GM18498 (cell line): Measurements from ENCODE around the gene HRC.
"Not testable (repeated sequence)": the region's sequence is repeated elsewhere in the genome, so short reads cannot be mapped to it uniquely, and the experiment has no call there.

Experiments used
- ATAC-seq: cut with Tn5 transposase; IDR thresholded peaks from one replicate; pipeline ENCODE4 v1.9.1; 2021; ENCODE audit warnings: mild to moderate bottlenecking, moderate library complexity; ENCODE audit not compliant: unreplicated experiment

HRC gene

GRCh38 chr19:49161987-49162386 is 6.8 kb upstream of the HRC start:
- ATAC-seq: no peak

DNA sequence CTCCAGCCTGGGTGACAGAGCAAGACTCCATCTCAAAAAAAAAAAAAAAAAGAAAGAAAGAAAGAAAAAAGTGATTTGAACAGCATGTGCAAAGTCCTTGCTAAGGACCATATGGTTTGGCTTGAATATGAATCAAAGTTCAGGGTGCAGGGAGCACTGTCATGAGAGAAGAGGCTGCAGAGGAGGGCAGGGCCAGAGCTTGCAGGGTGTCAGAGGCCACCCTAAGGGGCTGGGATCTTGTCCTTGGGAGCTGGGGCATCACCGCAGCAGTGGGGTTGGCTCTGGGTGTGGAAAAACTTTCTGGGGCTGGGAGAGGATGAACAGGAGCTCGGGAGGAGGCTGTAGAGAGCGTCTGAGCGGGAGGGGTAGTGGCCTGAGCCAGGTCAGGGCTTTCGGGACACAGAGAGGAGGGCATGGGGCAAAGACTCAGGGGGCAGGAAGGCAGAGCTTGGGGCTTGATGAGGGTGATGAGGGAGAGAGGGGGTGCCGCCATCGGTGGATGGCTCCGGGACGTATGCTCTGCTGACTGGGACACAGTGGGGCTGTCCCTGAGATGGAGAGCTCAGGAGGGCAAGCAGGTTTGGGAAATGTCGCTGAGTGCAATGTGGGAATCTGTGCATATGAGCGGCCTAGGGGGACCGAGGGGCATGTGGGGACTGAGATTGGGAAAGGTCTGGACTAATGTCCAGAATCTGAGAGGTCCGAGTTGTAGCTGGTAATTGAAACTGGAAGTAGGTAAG is 5.4 kb upstream of the HRC start:
- no peak for ATAC-seq

DNA sequence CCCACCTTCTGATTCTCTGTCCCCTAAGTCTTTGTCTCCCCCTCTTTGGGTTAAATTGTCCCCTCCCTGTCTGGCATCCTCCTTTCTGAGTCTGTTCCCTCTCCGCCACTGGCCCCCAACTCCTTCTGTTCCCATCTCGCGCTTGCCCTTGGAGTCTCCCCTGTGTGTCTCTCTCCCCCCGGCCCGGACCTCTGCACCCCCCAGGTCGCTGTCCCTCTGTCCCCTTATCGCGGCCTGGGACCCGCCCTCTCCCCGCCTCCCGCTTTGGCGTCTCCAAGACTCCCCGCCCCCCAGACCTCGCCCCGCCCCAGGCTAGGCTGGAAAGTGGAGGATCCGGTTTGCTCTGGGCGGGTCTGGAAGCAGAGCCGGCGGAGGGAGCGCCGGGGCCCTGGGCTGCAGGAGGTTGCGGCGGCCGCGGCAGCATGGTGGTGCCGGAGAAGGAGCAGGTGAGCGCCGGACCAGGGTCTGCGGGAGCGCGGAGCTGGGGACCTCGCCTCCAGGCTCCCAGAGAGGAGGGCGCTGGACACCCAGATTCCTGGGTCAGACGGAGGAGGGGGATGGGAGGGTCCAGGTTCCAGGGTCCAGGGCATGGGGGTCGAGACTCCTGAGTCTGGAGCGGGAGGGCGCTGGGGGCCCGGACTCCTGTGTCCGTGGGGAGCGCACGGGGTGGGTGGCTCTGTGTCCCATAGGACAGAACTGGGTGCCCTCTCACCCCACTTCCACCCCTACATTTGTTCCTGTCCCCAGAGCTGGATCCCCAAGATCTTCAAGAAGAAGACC is 2.4 kb upstream of the HRC start, which contains the start of gene TRPM4:
Gene TRPM4 (plus strand): TSS at position 348 of the 780 bp plus-strand sequence. CDS start 75 bp downstream, at position 423.
- ATAC-seq: no peak

GRCh38 chr19:49155820-49156346 is 687 bp upstream of the HRC start:
- no peak for ATAC-seq

GRCh38 chr19:49154279-49154678 is 917 bp downstream of the HRC start:
- no peak for ATAC-seq

DNA sequence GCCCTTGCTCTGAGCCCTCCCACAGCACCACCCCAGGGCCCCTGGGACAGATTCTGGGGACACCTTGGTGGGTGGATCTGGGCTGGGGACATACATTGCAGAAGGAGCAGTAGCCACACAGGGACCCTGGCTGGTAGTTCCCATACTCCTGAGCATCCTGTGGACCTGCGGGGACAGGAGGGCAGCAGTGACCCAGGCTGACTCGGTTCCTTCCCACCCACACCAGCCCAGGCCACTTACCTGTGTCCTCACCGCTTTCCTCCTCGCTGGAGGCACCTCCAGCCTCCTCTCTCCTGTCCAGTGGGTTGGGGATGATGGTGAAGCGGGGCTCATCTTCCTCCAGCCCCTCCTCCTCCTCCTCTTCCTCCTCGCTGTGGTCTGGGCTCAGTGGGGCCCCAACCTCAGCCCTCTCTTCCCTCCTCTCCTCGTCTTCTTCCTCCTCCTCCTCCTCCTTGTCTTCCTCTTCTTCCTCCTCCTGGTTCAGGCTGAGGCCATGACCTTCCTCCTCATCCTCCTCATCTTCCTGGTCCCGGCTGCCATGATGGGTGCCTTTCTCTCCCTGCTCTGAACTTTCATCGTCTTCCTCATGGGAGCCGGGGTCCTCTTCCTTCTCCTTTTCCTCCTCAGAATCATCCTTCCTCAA is 1.9 kb downstream of the HRC start:
- no peak for ATAC-seq

GRCh38 chr19:49152119-49152550 is 3.1 kb downstream of the HRC start:
- ATAC-seq: no peak

DNA sequence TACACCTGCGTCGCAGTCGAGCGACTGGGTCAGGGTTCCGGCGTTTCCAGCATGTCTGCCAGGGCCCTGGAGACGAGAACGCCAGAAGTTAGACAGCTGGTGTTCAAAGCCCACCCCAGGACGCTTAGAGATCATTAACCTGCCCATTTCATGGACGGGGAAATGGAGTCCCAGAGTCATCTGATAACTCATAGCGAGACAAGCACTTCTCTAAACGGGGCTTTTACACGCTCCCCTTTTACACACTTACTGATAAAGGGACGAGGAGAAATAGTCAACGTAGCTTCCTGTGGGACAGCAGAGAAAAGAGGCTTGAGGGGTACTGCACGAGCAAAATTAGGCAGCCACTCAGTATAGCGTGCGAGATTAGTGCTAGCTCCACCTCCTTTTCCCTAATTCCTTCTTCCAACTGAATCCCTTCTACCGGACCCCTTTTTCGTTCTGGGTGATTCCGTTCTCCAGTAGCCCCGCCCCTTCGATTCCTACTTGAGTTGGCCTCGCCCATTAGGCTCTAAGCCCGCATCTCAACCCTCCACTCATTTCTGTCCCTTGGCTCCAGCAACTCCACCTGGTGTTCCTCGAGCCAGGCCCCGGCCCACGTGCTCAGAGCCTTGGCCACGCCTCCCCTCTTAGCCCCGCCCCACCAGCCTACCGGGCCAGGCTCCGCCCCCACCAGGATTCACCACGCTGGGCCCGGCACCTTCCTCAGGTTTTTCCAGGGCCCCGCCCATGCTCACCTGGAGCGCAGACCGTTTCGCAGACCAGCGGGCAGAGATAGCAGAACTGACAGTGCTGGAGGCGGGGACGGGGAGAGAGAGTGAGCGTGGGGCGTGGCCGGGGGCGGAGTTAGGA is 3.7 kb downstream of the HRC start:
- no peak for ATAC-seq

DNA sequence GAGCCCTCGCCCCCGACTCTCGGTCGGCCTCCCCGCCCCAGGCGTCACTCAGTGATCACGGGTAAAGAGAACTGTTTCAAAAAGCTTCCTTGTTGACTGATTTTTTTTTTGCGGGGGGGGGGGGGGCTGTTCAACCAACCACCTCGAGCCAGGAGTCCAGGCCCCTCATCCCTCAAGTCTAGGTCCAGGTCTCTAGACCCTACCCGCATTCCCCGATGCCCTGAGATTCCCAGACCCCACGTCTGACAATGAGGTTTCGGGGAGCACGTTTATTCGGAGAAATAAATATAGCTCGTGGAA is 4.3 kb downstream of the HRC start:
- ATAC-seq: no peak

GRCh38 chr19:49150106-49150943 is 4.9 kb downstream of the HRC start:
- no peak for ATAC-seq

GRCh38 chr19:49149652-49150105 is 5.5 kb downstream of the HRC start:
- ATAC-seq: no peak

DNA sequence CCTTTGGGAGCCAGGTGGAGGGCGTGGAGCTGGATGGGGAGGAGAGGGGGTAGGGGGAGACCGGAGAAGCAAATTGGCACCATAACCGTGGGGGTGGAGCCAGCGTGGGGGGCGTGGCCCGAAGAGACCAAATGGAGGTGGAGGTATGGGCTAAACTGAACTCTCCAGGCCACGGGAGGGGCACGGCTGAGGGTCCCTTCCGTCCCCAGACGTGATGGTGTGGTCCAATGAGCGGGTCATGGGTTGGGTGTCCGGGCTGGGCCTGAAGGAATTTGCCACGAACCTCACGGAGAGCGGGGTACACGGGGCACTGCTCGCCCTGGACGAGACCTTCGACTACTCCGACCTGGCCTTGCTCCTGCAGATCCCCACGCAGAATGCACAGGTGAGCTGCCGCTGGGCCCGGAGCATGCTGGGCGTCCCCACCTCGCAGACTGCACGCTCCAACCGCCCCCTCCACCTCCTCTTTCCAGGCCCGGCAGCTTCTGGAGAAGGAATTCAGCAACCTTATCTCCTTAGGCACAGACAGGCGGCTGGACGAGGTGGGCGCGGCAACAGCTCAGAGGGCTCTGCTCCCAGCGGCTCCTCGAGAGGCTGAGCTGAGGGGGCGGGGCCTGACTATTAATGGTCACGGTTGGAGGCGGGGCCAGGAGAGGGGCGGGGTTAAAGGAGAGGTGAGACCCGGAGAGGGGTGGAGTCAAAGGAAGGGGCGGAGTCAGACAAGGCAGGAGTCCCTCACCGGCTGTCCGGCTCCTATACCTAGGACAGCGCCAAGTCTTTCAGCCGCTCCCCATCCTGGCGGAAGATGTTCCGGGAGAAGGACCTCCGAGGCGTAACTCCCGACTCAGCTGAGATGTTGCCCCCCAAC is 6.2 kb downstream of the HRC start:
- ATAC-seq: no peak

DNA sequence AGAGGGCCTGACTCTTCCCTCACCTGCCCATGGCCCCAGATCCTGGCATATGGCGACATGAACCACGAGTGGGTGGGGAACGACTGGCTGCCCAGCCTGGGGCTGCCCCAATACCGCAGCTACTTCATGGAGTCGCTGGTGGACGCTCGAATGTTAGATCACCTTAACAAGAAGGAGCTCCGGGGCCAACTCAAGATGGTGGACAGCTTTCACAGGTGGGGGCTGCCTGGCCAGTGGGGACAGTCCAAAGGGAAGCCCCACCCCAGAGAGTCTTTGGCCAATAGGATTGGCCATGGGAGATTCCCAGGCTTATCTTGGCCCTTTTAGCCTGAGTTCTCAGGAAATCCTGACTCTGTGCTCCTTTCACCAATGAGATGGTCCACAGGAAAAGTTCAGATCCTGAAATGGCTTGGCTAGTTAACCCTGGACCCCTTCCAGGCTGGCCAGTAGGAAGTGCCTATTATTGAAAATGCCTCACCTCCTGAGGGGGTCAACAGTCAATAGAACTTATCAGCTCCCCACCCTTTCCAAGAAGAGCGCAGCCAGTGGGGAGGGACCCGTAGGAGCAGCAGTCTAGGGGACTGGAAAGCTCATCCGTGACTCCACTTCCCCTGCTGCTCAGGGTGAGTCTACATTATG is 7.0 kb downstream of the HRC start:
- no peak for ATAC-seq

- ATAC-seq: not testable (repeated sequence)
Measured at GRCh38 chr19:49146408-49146770, 8.8 kb downstream of the HRC start.

GRCh38 chr19:49145573-49146407 is 9.4 kb downstream of the HRC start:
- ATAC-seq: no peak

GRCh38 chr19:49142866-49143335 is 12.3 kb downstream of the HRC start:
- no peak for ATAC-seq

DNA sequence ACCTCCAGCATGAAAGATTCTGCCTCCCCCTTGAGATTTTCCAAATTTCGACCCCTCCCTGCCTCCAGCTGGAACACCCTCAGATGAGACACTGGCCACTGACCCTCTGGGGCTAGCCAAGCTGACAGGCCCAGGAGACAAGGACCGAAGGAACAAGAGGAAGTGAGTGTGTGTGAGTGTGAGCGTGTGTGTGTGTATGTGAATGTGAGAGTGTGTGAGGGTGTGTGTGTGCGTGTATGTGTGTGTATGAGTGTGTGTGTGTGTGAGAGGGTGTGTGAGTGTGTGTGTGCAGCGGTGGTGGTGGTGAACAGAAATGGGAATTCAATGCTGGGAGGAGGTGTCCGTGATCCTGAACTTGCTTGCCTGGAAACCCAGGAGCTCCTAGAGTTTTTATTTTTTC is 13.8 kb downstream of the HRC start:
- no peak for ATAC-seq
